NCI-H526 (cell line): Measurements from ENCODE around the gene SLC9B1.
"Not testable (repeated sequence)": the region's sequence is repeated elsewhere in the genome, so short reads cannot be mapped to it uniquely, and the experiment has no call there.

Experiments used
- DNase-seq, 2 experiments: peaks; one replicate each; lab custom pipeline; 2025; lab: John Stamatoyannopoulos, UW

SLC9B1 gene

DNA sequence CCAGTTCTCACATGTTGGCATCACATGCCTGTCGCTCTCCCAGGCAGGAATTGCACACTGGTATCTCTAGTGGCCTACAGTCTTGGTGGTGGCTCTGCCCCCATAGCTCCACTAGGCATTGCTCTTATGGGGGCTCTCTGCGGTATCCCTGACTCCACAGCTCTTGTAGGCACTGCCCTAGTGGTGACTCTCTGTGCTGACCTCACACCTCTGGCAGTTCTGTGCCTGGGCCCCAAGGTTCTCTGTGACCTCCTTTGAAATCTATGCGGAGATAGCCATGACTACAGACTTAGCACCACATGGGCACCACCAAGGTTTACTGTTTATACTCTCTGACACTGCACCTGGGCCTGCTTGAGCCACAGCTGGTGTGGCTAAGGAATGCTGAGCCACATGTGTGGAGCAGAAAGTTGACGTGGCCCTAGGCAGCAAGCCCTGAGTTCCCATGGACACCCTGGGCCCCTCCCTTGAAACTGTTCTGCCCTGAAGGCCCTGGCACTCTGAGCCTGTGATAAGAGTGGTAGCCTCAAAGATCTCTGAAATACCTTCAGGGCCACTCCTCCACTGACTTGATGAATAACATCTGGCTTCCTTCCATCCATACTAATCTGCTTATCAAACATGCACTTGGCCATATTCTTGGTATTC is 8.0 kb downstream of the SLC9B1 start:
- no peak for DNase-seq

DNA sequence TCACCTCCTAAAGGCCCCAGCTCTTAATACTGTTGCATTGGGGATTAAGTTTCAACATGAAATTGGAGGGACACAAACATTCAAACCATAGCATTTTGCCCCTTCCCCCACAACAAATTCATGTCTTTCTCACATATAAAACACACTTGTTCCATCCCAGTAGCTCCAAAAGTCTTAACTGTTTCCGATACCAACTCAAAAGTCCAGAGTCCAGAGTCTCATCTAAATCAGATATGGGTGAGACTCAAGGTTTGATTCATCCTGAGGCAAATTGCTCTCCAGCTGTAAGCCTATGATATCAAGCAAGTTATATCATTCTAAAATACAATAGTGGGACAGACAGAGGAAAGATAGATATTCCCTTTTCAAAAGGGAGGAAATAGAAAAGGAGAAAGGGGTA is 8.7 kb downstream of the SLC9B1 start:
- DNase-seq, result no peak

DNA sequence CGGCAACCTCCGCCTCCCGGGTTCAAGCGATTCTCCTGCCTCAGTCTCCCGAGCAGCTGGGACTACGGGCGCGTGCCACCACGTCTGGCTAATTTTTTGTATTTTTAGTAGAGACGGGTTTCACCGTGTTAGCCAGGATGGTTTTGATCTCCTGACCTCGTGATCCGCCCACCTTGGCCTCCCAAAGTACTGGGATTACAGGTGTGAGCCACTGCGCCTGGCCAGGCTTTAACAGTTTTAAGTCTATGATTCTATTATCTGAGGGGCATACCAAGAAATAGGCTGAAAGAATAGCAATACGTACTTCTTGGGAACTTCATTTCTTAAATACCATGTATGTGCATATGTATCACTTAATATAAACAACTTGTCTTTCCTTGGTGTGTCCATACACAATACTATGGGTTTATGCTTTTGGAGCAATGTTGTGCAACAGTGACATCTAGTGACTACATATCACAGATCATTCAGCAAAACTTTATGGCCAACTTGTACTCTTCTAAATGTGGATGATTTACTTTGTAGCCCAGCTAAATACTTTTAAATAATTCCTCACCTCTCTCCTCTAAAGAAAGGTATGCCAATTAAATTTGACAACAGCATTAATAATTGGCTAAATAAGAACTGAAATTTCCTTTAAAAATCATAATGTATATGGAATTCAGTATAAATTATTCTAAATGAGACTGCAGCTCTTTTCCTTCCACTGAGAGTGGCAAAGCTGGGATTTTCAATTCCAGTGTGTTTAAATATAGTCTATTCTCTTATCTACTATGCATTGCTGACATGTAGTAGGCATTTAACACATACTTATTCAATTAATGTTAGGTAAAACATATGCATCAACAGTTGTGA is 10.4 kb downstream of the SLC9B1 start:
- DNase-seq, result peak; percentile 25 to 50

- DNase-seq, result no peak
These were observed 17.0 kb downstream of the SLC9B1 start for GRCh38 chr4:103002551-103002950.

DNA sequence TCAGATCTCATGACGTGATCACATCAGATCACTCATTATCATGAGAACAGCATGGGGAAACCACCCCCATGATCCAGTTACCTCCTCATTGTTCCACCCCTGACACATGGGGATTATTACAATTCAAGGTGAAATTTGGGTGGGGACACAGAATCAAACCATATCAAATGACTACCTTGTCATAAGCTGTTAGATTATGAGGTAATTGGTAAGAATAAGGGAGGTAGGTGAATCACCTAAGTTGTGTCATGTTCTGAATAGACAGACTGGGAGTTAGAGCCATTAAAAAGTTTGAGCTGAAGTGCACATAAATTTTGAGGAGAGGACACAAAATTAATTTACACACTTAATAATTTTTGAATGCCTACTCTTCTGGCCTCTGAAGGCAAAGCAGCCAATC is 24.7 kb downstream of the SLC9B1 start:
- DNase-seq, result no peak

- not testable (repeated sequence) for DNase-seq
These were observed 25.5 kb downstream of the SLC9B1 start for GRCh38 chr4:102993985-102994384.

GRCh38 chr4:102988429-102989020 is 31.0 kb downstream of the SLC9B1 start:
- no peak for DNase-seq

- no peak for DNase-seq
These were observed 38.5 kb downstream of the SLC9B1 start for GRCh38 chr4:102981005-102981404.

DNA sequence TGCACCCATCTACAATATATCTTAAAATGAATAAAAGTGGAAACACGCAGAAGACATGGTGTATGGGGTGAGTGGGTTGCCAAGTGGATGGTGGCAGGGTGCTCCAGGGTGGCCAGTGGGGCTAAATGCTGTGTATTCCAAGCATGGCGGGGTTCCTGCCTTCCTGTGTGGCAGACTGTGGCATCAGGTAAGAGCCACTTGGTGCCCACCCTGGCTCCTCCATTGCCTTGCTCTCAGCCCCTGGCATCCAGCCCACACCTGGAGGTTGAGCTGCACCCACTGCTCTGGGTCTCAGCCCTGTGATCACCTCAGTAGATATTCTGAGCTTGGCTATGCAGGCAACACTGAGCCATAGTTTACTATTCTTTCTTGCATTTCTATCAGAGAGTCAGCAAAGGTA is 57.7 kb downstream of the SLC9B1 start:
- DNase-seq, result not testable (repeated sequence)

GRCh38 chr4:102959496-102959895 is 60.0 kb downstream of the SLC9B1 start:
- no peak for DNase-seq

- DNase-seq, result no peak
These were observed 74.4 kb downstream of the SLC9B1 start for GRCh38 chr4:102945066-102945465.

GRCh38 chr4:102938063-102938462 is 81.4 kb downstream of the SLC9B1 start:
- not testable (repeated sequence) for DNase-seq

GRCh38 chr4:102935716-102936115 is 83.8 kb downstream of the SLC9B1 start:
- no peak for DNase-seq

DNA sequence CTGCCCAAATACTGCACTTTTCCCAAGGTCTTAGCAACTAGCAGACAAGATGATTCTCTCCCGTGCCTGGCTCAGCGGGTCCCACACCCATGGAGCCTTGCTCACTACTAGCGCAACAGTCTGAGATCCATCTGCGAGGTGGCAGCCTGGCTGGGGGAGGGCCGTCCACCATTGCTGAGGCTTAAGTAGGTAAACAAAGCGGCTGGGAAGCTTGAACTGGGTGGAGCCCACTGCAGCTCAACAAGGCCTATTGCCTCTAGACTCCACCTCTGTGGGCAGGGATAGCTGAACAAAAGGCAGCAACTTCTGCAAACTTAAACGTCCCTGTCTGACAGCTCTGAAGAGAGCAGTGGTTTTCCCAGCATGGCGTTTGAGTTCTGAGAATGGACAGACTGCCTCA is 99.8 kb downstream of the SLC9B1 start:
- DNase-seq, result not testable (repeated sequence)

- DNase-seq, result no peak
These were observed 100.6 kb downstream of the SLC9B1 start for GRCh38 chr4:102918859-102919258.

GRCh38 chr4:102901804-102902203 is 117.7 kb downstream of the SLC9B1 start:
- no peak for DNase-seq

DNA sequence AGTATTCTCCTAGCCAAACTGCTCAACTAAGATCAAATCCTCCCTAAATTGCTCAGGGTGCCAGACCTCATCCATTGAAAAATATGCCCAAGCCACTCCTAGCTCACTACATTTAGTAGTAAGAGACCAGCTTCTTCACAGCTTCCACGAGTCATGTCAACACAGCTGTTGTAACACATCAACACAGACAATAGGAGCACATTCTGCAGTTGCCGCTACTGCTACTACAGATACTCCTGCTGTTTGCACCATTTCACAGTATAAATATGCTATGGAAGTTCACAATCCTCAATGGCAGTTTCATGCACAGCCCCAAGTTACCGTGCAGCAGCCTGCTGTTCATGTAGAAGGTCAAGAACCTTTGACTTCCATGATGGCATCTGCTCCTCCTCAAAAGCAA is 121.9 kb downstream of the SLC9B1 start:
- DNase-seq, result not testable (repeated sequence)

DNA sequence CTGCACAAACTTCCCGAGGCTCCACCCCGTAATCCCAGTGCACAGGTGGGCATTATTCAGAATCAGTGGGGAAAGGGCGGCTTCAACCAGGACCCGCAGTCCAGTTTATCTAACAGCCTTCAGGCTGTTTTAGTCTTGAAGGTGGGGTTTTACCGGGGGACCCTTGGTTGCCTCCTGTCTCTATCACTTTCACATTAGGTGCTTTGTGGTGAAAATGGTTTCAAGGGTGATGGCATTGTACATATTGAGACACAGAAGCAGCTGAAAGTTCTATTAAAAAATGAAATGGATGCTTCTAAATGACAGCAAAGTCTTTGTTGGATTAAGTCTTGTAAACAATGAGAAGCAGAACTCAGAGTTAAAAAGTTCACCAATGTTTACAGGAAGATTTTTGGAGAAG is 123.0 kb downstream of the SLC9B1 start:
- not testable (repeated sequence) for DNase-seq

- DNase-seq, result not testable (repeated sequence)
These were observed 129.6 kb downstream of the SLC9B1 start for GRCh38 chr4:102889866-102890265.

- not testable (repeated sequence) for DNase-seq
These were observed 130.9 kb downstream of the SLC9B1 start for GRCh38 chr4:102888570-102888969.

DNA sequence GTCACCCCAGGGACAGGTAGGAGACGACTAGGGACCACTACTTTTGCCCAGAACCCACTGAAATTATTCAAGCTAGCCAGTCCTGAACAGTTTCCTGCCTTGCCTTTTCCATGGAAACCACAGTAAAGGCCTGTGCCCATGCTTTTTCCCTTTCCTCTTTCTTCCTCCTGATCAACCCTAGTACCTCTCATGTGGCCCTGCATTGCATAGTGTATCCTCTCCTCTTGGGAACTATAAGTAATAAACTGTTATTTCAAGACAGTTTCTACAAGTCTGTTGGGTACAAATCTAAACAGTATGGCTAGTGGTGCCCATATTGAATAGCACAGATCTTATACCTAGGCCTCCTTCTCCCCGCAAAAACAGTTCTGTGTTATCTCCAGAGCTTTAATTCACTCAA is 136.2 kb downstream of the SLC9B1 start:
- no peak for DNase-seq

GRCh38 chr4:102881343-102881742 is 138.2 kb downstream of the SLC9B1 start:
- no peak for DNase-seq

GRCh38 chr4:102878901-102879300 is 140.6 kb downstream of the SLC9B1 start:
- DNase-seq, result no peak
